Muscle layer of duodenum (tissue), 2 donors: ENCODE results near the gene CCDC141.
"Not testable (repeated sequence)": the region's sequence is repeated elsewhere in the genome, so short reads cannot be mapped to it uniquely, and the experiment has no call there.

ENCODE experiments used
- H3K27ac ChIP-seq: one replicate; pipeline ENCODE4 v1.7.0; 2013; ENCODE audit warnings: mild to moderate bottlenecking, low read length
- H3K27me3 ChIP-seq: one replicate; pipeline ENCODE4 v1.7.0; 2013; ENCODE audit warnings: low read depth, mild to moderate bottlenecking, control low read depth, low read length
- H3K36me3 ChIP-seq, 2 donors: one replicate each; pipeline ENCODE4 v1.7.0; 2013; ENCODE audit warnings: low read length in 2 of 2, control low read depth in 1 of 2, mild to moderate bottlenecking in 1 of 2; ENCODE audit not compliant: insufficient read depth in 2 of 2, control insufficient read depth in 1 of 2
- H3K4me1 ChIP-seq, 2 donors: one replicate each; pipeline ENCODE4 v1.7.0; 2013; ENCODE audit warnings: low read length in 2 of 2, mild to moderate bottlenecking in 2 of 2, control low read depth in 1 of 2, moderate library complexity in 1 of 2; ENCODE audit not compliant: insufficient read depth in 2 of 2, control insufficient read depth in 1 of 2
- H3K4me3 ChIP-seq, 2 donors: one replicate each; pipeline ENCODE4 v1.7.0; 2013; ENCODE audit warnings: low read length in 2 of 2, low read depth in 1 of 2, mild to moderate bottlenecking in 1 of 2
- H3K9me3 ChIP-seq, 2 donors: one replicate each; pipeline ENCODE4 v1.7.0; 2013; ENCODE audit warnings: low read length in 2 of 2, control low read depth in 1 of 2, mild to moderate bottlenecking in 1 of 2; ENCODE audit not compliant: control insufficient read depth in 1 of 2
- donor health status: healthy.

The CCDC141 gene

DNA sequence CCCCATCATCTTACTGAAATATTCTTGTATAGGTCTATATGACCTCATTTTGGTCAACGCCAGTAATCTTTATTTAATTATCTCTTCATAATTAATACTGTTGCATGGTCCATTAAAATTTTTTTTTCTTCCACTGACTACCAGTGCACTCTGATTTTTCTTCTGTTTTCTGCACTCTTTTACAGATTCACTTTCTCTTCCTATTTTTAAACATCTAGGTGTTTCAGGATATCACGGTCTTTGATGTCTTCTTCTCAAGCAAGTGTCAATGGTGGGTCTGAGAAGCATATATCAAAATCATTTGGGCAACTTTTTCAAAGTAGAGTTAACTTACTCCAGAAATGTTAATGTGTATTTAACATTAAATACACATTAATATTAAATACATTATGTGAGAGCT is 51.4 kb downstream of the CCDC141 start:
- no peaks in the 10 kb centered on the region for H3K36me3 ChIP-seq
- H3K27ac ChIP-seq: no peak overlapping the region
- no peaks in the 10 kb centered on the region for H3K9me3 ChIP-seq
- H3K4me3 ChIP-seq: no peak overlapping the region
- H3K4me1 ChIP-seq: no peaks in the 10 kb centered on the region
- H3K27me3 ChIP-seq: no peaks in the 10 kb centered on the region

DNA sequence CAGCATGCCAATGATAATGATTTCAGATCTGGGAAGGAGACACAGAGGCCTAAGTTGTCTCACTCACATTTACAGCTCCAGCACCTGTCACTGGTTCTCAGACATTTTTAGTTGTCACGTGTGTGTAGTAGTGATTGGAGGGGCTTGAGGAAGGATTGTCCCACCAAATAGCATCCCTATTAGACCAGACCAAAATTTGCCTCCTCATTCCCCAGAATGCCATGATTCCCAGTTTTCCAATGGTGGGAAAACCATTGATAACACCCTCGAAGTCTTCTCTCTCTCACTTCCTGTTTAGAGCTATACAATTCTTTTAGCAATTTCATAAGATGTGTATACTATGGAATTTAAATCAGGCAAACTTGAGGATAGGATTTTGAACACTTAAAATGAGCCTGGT is 52.5 kb downstream of the CCDC141 start:
- Histone ChIP-seq H3K36me3 (no peaks in the 10 kb centered on the region), H3K27me3 (no peaks in the 10 kb centered on the region), H3K4me1 (no peaks in the 10 kb centered on the region), H3K9me3 (no peaks in the 10 kb centered on the region), H3K27ac (no peak overlapping the region), H3K4me3 (no peak overlapping the region)

DNA sequence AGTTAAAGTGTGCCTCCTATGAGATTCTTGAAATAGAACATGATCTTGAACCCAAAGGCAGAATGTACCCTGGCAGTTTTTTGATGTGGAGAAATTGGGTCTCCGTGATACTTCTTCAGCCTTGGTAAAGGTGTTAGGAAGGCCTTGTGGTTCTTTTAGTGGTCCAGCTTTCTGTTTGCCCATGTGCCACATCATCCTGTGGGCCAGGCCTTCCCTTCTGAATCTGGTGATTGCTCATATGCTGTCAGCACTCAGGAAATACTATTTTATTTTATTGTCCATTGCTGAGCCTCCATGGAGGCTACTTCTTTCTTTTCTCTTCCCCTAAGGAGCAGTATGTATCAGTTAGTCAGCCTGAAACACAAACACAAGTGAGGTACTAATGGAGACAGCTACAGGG is 52.9 kb downstream of the CCDC141 start:
- no peak overlapping the region for H3K4me3 ChIP-seq
- H3K36me3 ChIP-seq: no peaks in the 10 kb centered on the region
- no peak overlapping the region for H3K27ac ChIP-seq
- no peaks in the 10 kb centered on the region for H3K9me3 ChIP-seq
- H3K4me1 ChIP-seq: no peaks in the 10 kb centered on the region
- no peaks in the 10 kb centered on the region for H3K27me3 ChIP-seq

DNA sequence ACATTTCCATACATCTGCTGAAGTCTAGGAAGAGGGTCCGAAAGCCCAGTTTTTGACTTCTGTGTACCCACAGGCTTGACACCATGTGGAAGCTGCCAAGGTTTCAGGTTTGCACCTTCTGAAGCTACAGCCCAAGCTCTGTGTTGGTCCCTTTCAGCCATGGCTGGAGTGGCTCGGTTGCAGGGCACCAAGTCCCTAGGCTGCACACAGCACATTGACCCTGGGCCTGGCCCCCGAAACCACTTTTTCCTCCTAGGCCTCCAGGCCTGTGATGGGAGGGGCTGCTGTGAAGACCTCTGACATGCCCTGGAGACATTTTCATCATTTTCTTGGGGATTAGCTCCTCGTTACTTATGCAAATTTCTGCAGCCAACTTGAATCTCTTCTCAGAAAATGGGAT is 55.7 kb downstream of the CCDC141 start:
- Histone ChIP-seq H3K9me3 (no peaks in the 10 kb centered on the region), H3K36me3 (no peaks in the 10 kb centered on the region), H3K27me3 (no peaks in the 10 kb centered on the region), H3K4me1 (no peaks in the 10 kb centered on the region), H3K27ac (no peak overlapping the region), H3K4me3 (no peak overlapping the region)

DNA sequence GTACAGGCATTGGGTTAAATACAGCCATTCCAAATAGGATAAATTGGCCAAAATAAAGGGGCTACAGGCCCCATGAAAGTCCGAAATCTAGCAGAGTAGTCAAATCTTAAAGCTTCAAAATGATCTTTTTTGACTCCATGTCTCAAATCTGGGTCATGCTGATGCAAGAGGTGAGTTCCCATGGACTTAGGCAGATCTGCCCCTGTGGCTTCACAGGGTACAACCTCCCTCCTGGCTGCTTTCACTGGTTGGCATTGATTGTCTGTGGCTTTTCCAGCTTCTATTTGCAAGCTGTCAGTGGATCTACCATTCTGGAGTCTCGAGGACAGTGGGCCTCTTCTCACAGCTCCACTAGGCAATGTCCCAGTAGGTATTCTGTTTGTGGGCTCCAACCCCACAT is 56.1 kb downstream of the CCDC141 start:
- no peak overlapping the region for H3K4me3 ChIP-seq
- no peaks in the 10 kb centered on the region for H3K36me3 ChIP-seq
- no peaks in the 10 kb centered on the region for H3K4me1 ChIP-seq
- no peaks in the 10 kb centered on the region for H3K9me3 ChIP-seq
- no peaks in the 10 kb centered on the region for H3K27me3 ChIP-seq
- no peak overlapping the region for H3K27ac ChIP-seq

DNA sequence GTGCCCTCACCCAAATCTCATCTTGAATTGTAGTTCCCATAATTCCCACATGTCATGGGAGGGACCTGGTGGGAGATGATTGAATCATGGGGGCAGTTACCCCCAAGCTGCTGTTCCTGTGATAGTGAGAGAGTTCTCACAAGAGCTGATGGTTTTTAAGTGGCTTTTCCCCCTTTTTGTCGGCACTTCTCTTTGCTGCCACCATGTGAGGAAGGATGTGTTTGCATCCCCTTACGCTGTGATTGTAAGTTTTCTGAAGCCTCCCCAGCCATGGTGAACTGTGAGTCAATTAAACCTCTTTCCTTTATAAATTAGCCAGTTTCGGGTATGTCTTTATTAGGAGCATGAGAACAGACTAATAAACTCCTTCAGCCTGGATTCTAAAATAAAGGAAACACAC is 57.2 kb downstream of the CCDC141 start:
- not testable (repeated sequence) for H3K27ac ChIP-seq, H3K4me1 ChIP-seq, H3K36me3 ChIP-seq, H3K27me3 ChIP-seq, H3K9me3 ChIP-seq, H3K4me3 ChIP-seq

DNA sequence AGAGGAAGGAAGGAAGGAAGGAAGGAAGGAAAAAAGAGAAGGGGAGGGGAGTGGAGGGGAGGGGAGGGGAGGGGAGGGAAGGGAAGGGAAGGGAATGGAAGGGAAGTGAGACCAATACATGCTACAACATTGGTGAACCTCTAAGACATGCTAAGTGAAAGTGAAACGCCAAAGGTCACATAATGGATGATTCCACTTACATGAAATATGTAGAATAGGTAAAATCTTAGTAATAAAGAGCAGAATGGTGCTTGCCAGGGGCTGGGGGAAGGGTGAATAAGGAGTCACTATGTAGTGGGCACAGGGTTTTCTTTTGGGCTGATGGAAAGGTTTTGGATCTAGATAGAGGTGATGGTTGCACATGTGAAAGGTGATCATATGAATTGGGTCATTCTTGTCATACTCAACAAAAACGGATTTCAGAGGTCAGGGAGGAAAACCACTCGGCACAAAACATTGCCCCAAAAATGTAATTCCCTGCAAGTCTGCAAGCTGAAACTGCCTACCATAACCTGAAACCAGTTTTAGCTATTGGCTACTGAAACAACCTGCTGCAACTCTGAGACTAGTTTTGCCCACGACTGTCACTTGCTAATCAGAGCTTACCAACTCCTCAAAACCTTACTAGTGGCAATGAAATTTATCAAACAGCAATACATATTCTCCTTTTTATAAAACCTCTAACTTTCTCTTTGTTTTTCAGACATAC is 59.2 kb downstream of the CCDC141 start:
- H3K36me3 ChIP-seq: no peaks in the 10 kb centered on the region
- no peak overlapping the region for H3K27ac ChIP-seq
- H3K4me1 ChIP-seq: no peaks in the 10 kb centered on the region
- H3K9me3 ChIP-seq: no peaks in the 10 kb centered on the region
- H3K4me3 ChIP-seq: no peak overlapping the region
- no peaks in the 10 kb centered on the region for H3K27me3 ChIP-seq

DNA sequence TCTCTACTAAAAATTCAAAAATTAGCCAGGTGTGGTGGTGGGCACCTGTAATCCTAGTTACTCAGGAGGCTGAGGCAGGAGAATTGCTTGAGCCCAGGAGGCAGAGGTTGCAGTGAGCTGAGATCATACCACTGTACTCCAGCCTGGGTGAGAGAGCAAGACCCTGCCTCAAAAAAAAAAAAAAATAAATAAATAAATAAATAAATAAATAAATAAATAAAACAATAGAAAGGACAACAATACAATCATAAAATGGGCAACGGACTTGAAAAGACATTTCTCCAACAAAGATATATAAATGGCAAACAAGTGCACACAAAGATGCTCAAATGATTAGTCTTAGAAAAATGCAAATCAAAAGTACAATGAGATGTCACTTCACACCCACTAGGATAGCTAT is 60.5 kb downstream of the CCDC141 start:
- not testable (repeated sequence) for H3K4me3 ChIP-seq, H3K36me3 ChIP-seq, H3K27ac ChIP-seq, H3K27me3 ChIP-seq, H3K4me1 ChIP-seq, H3K9me3 ChIP-seq

DNA sequence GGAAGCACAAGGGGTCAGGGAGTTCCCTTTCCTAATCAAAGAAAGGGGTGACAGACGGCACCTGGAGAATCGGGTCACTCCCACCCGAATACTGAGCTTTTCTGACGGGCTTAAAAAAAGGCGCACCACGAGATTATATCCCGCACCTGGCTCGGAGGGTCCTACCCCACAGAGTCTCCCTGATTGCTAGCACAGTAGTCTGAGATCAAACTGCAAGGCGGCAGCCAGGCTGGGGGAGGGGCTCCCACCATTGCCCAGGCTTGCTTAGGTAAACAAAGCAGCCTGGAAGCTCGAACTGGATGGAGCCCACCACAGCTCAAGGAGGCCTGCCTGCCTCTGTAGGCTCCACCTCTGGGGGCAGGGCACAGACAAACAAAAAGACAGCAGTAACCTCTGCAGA is 67.3 kb downstream of the CCDC141 start:
- not testable (repeated sequence) for H3K27me3 ChIP-seq, H3K4me3 ChIP-seq, H3K9me3 ChIP-seq, H3K36me3 ChIP-seq, H3K4me1 ChIP-seq, H3K27ac ChIP-seq

DNA sequence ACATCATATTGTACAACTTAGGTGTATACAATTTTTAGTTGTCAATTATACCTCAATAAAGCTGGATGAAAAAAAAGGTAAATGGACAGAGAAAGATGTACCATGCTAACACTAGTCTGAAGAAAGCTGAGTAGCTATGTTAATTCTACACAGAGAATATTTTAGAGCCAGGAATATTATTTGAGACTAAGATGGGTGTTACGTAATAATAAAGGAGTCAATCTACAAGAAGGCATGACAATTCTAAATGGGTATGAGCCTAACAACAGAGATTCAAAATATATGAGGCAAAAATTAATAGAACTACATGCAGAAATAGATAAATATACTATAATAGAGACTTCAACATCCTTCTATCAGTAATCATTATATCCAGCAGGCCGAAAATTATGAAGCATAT is 69.1 kb downstream of the CCDC141 start:
- Histone ChIP-seq H3K9me3 (no peaks in the 10 kb centered on the region), H3K36me3 (no peaks in the 10 kb centered on the region), H3K27me3 (no peaks in the 10 kb centered on the region), H3K4me3 (no peak overlapping the region), H3K27ac (no peak overlapping the region), H3K4me1 (no peaks in the 10 kb centered on the region)

DNA sequence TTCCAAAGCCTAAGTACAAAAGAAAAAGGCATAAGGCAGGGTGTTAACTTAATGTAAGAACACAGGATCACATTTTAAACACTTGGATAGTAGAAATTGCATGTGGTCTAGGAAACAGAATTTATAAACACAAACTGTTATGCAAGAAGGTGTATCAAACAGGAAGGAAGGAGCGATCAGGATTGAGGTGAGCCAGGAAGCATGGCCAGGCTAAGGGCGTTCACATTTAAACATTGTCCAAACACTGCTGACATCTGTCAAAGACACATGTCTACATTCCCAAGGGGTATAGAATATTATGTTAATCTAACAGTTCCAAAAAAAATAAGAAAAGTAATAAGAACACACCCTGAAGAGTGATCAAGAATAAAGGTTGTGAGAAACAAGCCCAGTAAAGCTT is 71.3 kb downstream of the CCDC141 start:
- Histone ChIP-seq H3K36me3 (no peaks in the 10 kb centered on the region), H3K27ac (no peak overlapping the region), H3K4me1 (no peaks in the 10 kb centered on the region), H3K9me3 (no peaks in the 10 kb centered on the region), H3K27me3 (no peaks in the 10 kb centered on the region), H3K4me3 (no peak overlapping the region)

DNA sequence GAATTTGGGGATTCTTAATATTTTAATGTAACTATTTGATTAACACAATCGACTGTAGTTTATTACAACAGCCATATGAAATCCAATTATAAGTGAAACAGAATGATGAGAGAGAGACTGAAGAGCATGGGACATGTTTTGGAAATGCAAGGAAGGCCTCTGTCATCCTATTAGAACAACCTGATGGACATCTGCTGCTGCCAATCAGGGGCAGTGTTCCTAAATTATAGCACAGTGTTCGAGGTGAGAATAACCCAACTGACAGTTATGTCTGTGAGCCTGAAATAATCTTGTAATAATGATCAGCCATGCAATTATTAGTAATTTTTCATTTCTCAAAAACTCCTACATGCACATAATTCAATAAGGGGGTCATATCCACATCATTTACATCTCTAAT is 73.6 kb downstream of the CCDC141 start:
- Histone ChIP-seq H3K4me1 (no peaks in the 10 kb centered on the region), H3K36me3 (no peaks in the 10 kb centered on the region), H3K4me3 (no peak overlapping the region)

More for the DNA sequence above, 73.6 kb downstream of the CCDC141 start:
- Histone ChIP-seq H3K27me3 (no peaks in the 10 kb centered on the region), H3K27ac (no peak overlapping the region), H3K9me3 (no peaks in the 10 kb centered on the region)
